Stimulated activated CD8-positive, alpha-beta memory T cell treated with anti-CD3 and anti-CD28 coated beads, Interleukin-4, amount 100 ng/mL, for 48 hours (primary cell): ENCODE data around the gene PPP1R12B.
"Not testable (repeated sequence)": the region's sequence is repeated elsewhere in the genome, so short reads cannot be mapped to it uniquely, and the experiment has no call there.

Experiments
- DNase-seq: peaks from one replicate; pipeline ENCODE4 v3.0.0-alpha.2; 2020

Gene PPP1R12B

DNA sequence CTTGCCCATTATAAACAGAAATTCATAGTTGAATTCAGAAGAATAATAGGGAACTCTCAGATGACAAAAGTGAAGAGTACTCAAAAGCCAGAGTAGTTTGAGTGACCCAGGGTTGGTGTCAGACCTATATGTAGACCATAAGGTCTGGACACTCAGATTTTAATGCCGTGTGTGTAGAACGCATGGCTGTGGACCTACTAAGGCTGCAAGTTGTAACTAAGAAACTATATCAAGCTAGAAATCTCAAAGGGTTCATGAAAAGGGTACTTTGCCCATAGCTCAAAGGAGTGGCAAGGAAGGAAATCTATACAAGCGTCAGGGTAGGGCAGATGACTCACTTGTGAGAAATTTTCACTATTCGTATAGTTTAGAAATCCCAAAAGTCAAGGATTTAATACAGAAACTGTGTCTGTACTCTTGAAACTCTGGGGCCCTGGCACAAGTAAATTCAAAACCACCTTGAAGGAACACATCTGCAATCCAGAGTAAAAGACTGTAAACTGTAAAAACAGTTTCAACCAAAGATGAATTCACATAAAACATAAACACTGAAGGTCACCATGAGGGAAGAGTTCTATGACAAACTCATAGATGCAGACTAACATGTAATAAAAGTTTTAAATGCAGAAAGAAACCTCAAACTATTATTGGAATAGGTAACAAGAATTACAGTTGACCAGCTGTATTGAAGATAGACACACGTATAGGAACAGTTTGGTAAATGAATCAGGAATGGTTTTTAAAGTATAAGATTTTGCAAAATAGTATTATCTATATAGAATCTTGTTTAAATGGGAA is 108.1 kb downstream of the PPP1R12B start:
- not testable (repeated sequence) for DNase-seq

DNA sequence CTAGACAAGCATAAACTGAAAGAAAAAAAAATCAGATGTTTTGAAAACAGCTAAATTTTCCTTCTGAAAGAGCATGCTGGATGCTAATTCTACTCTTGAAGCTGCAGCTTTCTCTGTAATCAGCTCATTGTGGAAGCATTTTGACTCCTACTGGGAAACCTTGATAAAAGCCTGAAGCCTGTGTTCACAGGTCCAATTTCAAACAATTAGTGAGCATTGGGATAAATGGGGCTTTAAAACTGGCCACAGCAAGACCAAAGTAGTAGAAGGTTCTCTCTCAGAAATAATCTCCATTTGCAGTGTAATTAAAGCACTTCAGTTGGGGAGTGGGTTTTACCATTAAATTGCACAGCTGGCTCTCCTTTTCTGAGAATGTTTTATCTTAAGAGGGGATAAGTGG is 110.2 kb downstream of the PPP1R12B start:
- DNase-seq: not testable (repeated sequence)

- DNase-seq: not testable (repeated sequence)
These were observed 111.1 kb downstream of the PPP1R12B start for GRCh38 chr1:202459470-202460142.

DNA sequence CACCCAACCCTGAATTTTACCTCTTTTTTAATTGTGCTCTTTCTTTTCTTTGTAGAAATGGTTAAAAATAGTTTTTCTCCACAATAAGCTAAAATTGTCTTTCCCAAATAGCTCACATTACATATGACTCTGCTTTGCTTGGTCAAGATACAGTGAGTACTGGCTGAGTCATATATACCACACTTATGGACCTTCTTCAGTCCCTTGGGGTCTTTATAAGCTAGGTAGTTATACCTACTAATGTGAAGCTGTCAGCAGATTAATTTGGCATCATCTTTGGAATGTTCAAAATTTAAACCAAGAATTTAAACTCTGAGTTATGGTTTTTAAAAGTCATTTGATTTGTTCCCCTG is 111.6 kb downstream of the PPP1R12B start:
- DNase-seq: not testable (repeated sequence)

GRCh38 chr1:202462342-202463076 is 114.0 kb downstream of the PPP1R12B start:
- no peak for DNase-seq

GRCh38 chr1:202464153-202464742 is 115.7 kb downstream of the PPP1R12B start:
- not testable (repeated sequence) for DNase-seq

DNA sequence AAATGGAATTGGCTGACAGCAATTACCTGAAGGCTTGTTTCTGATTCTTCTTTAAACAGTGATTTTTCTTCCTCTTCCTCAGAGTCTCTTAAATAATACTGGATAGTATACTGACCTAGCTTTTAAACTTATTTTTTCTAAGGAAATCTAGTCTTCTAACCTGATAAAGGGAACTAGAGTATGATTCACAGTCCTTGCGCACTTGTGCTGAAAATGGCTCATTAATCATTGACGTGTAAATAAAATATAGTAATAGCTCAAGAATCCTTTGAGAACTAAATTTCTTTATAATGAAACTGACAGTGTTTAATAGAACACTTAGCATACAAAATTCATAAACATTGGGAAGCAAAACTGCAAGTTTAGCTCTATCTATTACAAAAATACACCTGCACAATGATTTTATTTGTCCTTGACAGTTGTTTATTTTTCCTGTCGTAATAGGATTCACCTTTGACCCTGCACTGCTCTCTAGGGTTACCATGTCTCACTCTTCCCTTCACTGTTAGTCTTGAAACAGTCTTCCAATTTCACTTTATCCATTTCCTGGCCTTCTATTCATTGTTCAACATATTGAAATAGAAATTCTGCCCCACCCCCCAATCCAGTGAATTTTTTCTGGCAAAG is 117.3 kb downstream of the PPP1R12B start:
- DNase-seq: not testable (repeated sequence)

GRCh38 chr1:202466339-202466738 is 117.8 kb downstream of the PPP1R12B start:
- DNase-seq: not testable (repeated sequence)

- DNase-seq: not testable (repeated sequence)
These were observed 118.9 kb downstream of the PPP1R12B start for GRCh38 chr1:202467381-202467780.

- not testable (repeated sequence) for DNase-seq
These were observed 120.2 kb downstream of the PPP1R12B start for GRCh38 chr1:202468695-202469094.

- DNase-seq: not testable (repeated sequence)
These were observed 120.6 kb downstream of the PPP1R12B start for GRCh38 chr1:202469123-202469522.

DNA sequence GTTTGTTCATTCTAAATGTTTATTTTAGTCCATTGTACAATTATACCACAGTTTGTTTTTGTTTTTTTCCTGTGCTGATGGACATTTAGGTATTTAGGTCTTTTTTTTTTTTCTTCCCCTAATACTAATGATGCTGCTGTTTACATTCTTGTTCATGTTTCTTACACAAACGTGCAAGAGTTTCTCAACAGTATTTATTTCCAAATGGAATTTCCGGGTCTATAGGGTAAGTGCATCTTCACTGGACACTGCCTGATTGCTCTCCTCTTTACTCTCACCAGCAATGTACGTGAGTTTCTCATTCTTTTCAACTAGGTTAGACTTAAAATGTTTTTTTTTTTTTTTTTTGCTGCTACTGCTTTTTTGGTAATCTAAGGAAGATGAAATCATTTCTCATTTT is 122.7 kb downstream of the PPP1R12B start:
- no peak for DNase-seq

GRCh38 chr1:202472347-202473124 is 124.0 kb downstream of the PPP1R12B start:
- DNase-seq: not testable (repeated sequence)

DNA sequence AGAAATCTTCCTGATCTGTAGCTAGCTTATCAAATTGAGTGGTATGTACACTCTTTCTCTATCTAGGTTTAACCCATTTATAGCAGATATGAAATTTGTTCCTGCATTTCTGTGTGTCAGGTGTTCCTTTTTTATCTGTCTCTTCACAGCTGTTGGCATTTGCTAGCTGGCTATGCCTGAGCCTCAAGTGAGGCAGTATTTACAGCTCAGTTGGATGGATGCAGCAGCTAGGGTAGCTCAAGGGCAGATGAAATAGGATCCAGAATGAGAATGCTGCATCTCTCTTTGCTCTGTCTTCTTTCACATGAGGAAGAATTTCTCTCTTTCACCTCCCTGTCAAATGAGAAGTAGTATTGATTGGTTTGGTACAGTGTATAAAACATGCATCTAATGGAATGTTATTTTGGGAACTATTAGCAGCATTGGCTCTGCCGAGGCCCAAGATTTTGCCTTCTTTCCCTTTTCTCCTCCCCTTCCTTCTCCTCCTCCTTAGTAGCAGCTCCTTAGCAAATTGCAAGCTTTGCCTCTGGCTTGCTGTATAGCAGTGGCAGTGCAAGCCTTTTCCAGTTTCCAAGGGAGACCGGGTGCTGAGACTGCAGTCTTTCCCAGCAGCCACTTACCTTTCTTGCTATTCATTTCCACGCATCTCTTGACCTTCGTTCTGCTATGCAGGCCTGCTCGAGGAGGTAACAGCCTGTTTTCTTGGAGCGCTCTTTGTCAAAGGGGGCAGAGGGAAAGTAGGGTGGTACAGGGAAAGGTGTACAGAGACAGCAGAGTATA is 125.0 kb downstream of the PPP1R12B start:
- not testable (repeated sequence) for DNase-seq

DNA sequence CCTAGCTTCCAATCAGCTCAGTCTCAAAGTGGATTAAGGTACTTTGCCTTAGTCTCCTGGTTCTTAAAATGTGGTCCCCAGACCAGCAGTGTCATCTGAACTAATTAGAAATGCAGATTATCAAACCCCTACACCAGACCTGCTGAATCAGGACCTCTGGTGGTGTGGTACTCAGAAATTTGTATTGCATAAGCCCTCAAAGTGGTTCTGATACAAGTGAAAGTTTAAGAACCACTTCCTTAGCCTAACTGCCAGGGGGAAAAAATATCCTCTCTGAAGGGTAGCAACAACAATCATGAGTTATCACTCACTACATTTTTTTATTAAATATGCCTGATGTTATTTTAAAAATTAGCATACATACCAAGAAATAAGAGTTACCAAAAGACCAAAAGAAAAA is 131.2 kb downstream of the PPP1R12B start:
- not testable (repeated sequence) for DNase-seq

GRCh38 chr1:202480640-202481039 is 132.1 kb downstream of the PPP1R12B start:
- DNase-seq: not testable (repeated sequence)

- DNase-seq: not testable (repeated sequence)
These were observed 134.9 kb downstream of the PPP1R12B start for GRCh38 chr1:202483362-202483761.

GRCh38 chr1:202484032-202484431 is 135.5 kb downstream of the PPP1R12B start:
- DNase-seq: not testable (repeated sequence)

GRCh38 chr1:202484820-202485219 is 136.3 kb downstream of the PPP1R12B start:
- DNase-seq: not testable (repeated sequence)

GRCh38 chr1:202488178-202488649 is 139.7 kb downstream of the PPP1R12B start:
- not testable (repeated sequence) for DNase-seq

- DNase-seq: not testable (repeated sequence)
These were observed 140.6 kb downstream of the PPP1R12B start for GRCh38 chr1:202489101-202489500.
